Testis (tissue), 3 donors: ENCODE data around the gene ARHGAP22. TPM values are rescaled to one million over a fixed set of nuclear protein-coding genes. Genes with fewer than 3 reads are reported as not detected.

Experiments used
- DNase-seq: peaks from one replicate; pipeline ENCODE4 v3.0.0-alpha.2; 2019
- H3K27ac ChIP-seq, 2 donors: fragments of 200-600 bp; sonication (generic); one replicate each; pipeline ENCODE4 v1.5.1; 2019
- H3K27me3 ChIP-seq: fragments of 200-600 bp; sonication (generic); one replicate; pipeline ENCODE4 v1.5.1; 2019
- H3K36me3 ChIP-seq: fragments of 200-600 bp; sonication (generic); one replicate; pipeline ENCODE4 v1.5.1; 2017; ENCODE audit warnings: low read depth; ENCODE audit errors: missing control alignments
- H3K4me1 ChIP-seq: fragments of 200-600 bp; sonication (generic); one replicate; pipeline ENCODE4 v1.5.1; 2019
- H3K4me3 ChIP-seq, 2 donors: fragments of 200-600 bp; sonication (generic); one replicate each; pipeline ENCODE4 v1.5.1; 2017 to 2019
- H3K9me3 ChIP-seq: fragments of 200-600 bp; sonication (generic); one replicate; pipeline ENCODE4 v1.5.1; 2017
- POLR2A ChIP-seq: fragments of 450-650 bp; IDR thresholded peaks from one replicate; pipeline ENCODE4 v1.6.1; 2017; ENCODE audit warnings: antibody characterized with exemption, mild to moderate bottlenecking, moderate library complexity
- WGBS, 2 donors: methylation state at CpG; one replicate each; pipeline ENCODE4 v1.1.5; 2018; 5-methylcytosine and 5-hydroxymethylcytosine counted together
- intact Hi-C: fragments of 100-400 bp; cut with DNase I; formaldehyde crosslinking; loops from one replicate; pipeline ENCODE4 v1.15.1; 2023; ENCODE audit warnings: low total_unique reads
- polyA plus RNA-seq: library from polyadenylated mRNA; stranded (reverse); fragments of 350-450 nt; fragmentation: Illumina TruSeq; extraction: RNeasy Lipid Tissue Mini Kit (QIAGEN cat#74804); gene quantifications from one replicate; pipeline ENCODE4 v1.2.3, GENCODE V29; 2014; ENCODE audit warnings: low read depth, low replicate concordance; ENCODE audit not compliant: insufficient read depth
- total RNA-seq, 2 donors: library from RNA; depleted of rRNA; stranded (reverse); fragments of >200 nt; gene quantifications; one replicate each; pipeline ENCODE4 v1.2.3, GENCODE V29; 2016
- TF ChIP-seq, protein P1 (sequence below), 3 experiments: fragments of 450-650 bp in 2 of 3; fragments of 200-600 bp in 1 of 3; sonication (generic) in 1 of 3; IDR thresholded peaks; one replicate each; pipeline ENCODE4 v1.5.1; 2016 to 2019; ENCODE audit warnings: antibody characterized with exemption in 3 of 3, mild to moderate bottlenecking in 2 of 3, moderate library complexity in 1 of 3

ARHGAP22 gene
- total and polyA plus RNA-seq, 3 donors from 2014 or later, result 6.2 to 11.9 (median 8.8) TPM

DNA sequence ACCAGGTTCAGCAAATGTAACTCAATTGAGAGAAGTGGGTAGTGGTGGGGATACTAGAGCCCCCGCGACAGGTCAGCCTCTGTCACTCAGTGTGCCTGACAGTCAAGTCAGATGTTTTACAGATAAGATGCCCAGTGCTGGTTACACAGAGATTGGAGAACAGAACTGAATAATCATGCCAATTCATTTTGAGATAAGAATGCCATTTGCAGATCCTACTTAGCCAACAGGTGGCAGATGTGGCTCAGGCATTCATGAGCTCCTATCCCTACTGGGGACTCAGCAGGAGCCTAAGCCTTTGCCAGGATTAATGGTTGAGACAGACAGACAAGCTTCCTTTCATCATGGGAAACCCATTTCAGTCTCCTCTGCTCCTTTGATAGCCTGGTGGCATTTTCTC is 160.6 kb downstream of the ARHGAP22 start:
- Histone ChIP-seq H3K27me3 (no peaks in the 10 kb centered on the region), H3K9me3 (no peaks in the 10 kb centered on the region), H3K27ac (no peak overlapping the region), H3K4me1 (no peaks in the 10 kb centered on the region), H3K36me3 (no peaks in the 10 kb centered on the region), H3K4me3 (no peak overlapping the region)
- 69 to 84% methylated on average over 2 of the region's 2 CpGs for WGBS, 2 donors
- DNase-seq, result no peak
- TF ChIP-seq POLR2A, result no peak
- TF ChIP-seq, protein P1, sequence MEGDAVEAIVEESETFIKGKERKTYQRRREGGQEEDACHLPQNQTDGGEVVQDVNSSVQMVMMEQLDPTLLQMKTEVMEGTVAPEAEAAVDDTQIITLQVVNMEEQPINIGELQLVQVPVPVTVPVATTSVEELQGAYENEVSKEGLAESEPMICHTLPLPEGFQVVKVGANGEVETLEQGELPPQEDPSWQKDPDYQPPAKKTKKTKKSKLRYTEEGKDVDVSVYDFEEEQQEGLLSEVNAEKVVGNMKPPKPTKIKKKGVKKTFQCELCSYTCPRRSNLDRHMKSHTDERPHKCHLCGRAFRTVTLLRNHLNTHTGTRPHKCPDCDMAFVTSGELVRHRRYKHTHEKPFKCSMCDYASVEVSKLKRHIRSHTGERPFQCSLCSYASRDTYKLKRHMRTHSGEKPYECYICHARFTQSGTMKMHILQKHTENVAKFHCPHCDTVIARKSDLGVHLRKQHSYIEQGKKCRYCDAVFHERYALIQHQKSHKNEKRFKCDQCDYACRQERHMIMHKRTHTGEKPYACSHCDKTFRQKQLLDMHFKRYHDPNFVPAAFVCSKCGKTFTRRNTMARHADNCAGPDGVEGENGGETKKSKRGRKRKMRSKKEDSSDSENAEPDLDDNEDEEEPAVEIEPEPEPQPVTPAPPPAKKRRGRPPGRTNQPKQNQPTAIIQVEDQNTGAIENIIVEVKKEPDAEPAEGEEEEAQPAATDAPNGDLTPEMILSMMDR (IDR thresholded peaks at IDR 0.05), result peak in 1 of 3 experiments; percentile 11
- intact Hi-C loops, result no loop called here

GRCh38 chr10:48442809-48443177 is 162.1 kb downstream of the ARHGAP22 start:
- no peak for DNase-seq
- 77 to 84% methylated on average over 5 of the region's 5 CpGs for WGBS, 2 donors
- H3K4me1 ChIP-seq, result no peaks in the 10 kb centered on the region
- H3K36me3 ChIP-seq, result no peaks in the 10 kb centered on the region
- H3K9me3 ChIP-seq, result no peaks in the 10 kb centered on the region
- intact Hi-C loops, result no loop called here
- no peak for TF ChIP-seq POLR2A
- TF ChIP-seq, protein P1 (IDR thresholded peaks at IDR 0.05), result no peak
- H3K27me3 ChIP-seq, result no peaks in the 10 kb centered on the region
- no peak overlapping the region for H3K27ac ChIP-seq
- H3K4me3 ChIP-seq, result no peak overlapping the region

DNA sequence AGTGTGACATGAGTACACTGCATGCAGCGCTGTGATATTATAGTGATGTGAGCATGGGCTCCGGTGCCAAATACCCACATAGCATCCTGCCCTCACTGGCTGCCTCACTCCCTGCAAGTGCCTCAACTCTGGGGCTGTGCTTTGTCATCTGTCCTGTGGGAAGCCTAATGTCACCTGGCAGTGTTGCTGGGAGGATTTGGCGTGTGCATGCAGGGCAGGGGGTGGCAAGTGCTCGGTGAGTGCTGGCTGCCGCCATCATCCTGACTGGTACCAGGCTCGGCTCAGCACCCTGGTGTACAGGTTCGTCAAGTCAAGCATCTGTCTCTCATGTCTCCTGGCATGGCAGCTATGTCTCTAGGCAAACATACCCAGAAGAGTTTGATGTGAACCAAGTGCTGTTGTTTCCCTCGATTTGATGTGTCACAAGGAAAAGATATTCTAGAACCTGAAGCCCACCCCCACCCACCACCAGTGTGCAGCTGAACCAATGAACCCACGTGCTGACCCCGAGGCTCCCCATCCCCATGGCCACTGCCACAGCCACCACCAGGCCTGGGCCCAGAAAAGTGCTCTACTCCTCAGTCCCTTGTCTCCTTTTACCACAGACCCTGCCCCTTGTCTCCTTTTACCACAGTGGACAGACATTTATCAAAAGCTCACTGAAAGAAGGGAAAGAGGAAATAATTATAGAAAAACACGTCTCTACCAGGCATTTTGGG is 162.6 kb downstream of the ARHGAP22 start:
- Histone ChIP-seq H3K4me1 (no peaks in the 10 kb centered on the region), H3K27ac (no peak overlapping the region), H3K27me3 (no peaks in the 10 kb centered on the region), H3K36me3 (no peaks in the 10 kb centered on the region), H3K9me3 (no peaks in the 10 kb centered on the region), H3K4me3 (no peak overlapping the region)
- TF ChIP-seq POLR2A, result no peak
- TF ChIP-seq, protein P1 (IDR thresholded peaks at IDR 0.05), result no peak
- no peak for DNase-seq
- intact Hi-C loops, result no loop called here
- 83 to 93% methylated on average over 7 to 11 of the region's 11 CpGs for WGBS, 2 donors

- TF ChIP-seq POLR2A, result no peak
- TF ChIP-seq, protein P1 (IDR thresholded peaks at IDR 0.05), result no peak
- no peaks in the 10 kb centered on the region for H3K4me1 ChIP-seq
- H3K27ac ChIP-seq, result no peak overlapping the region
- H3K27me3 ChIP-seq, result no peaks in the 10 kb centered on the region
- no peak overlapping the region for H3K4me3 ChIP-seq
- DNase-seq, result no peak
- H3K9me3 ChIP-seq, result no peaks in the 10 kb centered on the region
- WGBS, 2 donors, result 72 to 89% methylated on average over 4 of the region's 4 CpGs
- intact Hi-C loops, result no loop called here
- no peaks in the 10 kb centered on the region for H3K36me3 ChIP-seq
Measured at GRCh38 chr10:48440771-48441170, 164.1 kb downstream of the ARHGAP22 start.

- no peak for DNase-seq
- intact Hi-C loops, result no loop called here
- WGBS, 2 donors, result 42 to 56% methylated on average over 10 of the region's 10 CpGs
- H3K9me3 ChIP-seq, result no peaks in the 10 kb centered on the region
- H3K27me3 ChIP-seq, result no peaks in the 10 kb centered on the region
- H3K27ac ChIP-seq, result no peak overlapping the region
- no peaks in the 10 kb centered on the region for H3K36me3 ChIP-seq
- no peaks in the 10 kb centered on the region for H3K4me1 ChIP-seq
- H3K4me3 ChIP-seq, result no peak overlapping the region
- TF ChIP-seq, protein P1 (IDR thresholded peaks at IDR 0.05), result no peak
- TF ChIP-seq POLR2A, result no peak
Measured at GRCh38 chr10:48439581-48440041, 165.3 kb downstream of the ARHGAP22 start.
